Caco-2 (cell line): ENCODE data around the gene RECK. TPM values are rescaled to one million over a fixed set of nuclear protein-coding genes. Genes with fewer than 3 reads are reported as not detected.

ENCODE experiments used
- BruUV-seq: library from RNA; stranded (reverse); fragments of 400-500 nt; replicated peaks from 2 replicates; lab custom pipeline; 2021; lab: Mats Ljungman, UMichigan
- CTCF ChIA-PET: fragments of 300-600 bp; sonication (Branson Sonifier 250); formaldehyde crosslinking; loops from one replicate; lab custom pipeline; 2022; ENCODE audit warnings: antibody characterized with exemption; lab: Charles Lee
- POLR2A ChIA-PET: fragments of 300-600 bp; sonication (Branson Sonifier 250); formaldehyde crosslinking; loops from one replicate; lab custom pipeline; 2022; ENCODE audit warnings: antibody characterized with exemption; lab: Charles Lee
- DNase-seq, 2 experiments: peaks; one replicate each; pipeline versions ENCODE4 v3.0.0 to v3.0.0-alpha.2; 2020 to 2022
- H3K27me3 ChIP-seq: replicated peaks from 2 replicates; pipeline ENCODE4 v1.6.0; 2011; ENCODE audit warnings: low read length; ENCODE audit not compliant: control insufficient read depth, insufficient read depth
- H3K36me3 ChIP-seq: 2 replicates; pipeline ENCODE4 v1.5.1; 2011; ENCODE audit warnings: low read length; ENCODE audit not compliant: control insufficient read depth, insufficient read depth
- H3K4me1 ChIP-seq: fragments of 250-450 bp; sonication (Bioruptor Pico); 2 replicates; pipeline ENCODE4 v1.5.1; 2020; ENCODE audit warnings: mild to moderate bottlenecking
- H3K4me3 ChIP-seq: 2 replicates; pipeline ENCODE4 v1.5.1; 2011; ENCODE audit warnings: low read depth, mild to moderate bottlenecking, control low read depth, low read length
- H3K9me3 ChIP-seq: fragments of 250-450 bp; sonication (Bioruptor Pico); 2 replicates; pipeline ENCODE4 v1.5.1; 2020; ENCODE audit warnings: mild to moderate bottlenecking, moderate library complexity
- H3K27ac Mint-ChIP-seq: one replicate; pipeline ENCODE4 v1.8.0; 2022; ENCODE audit warnings: mixed read lengths; ENCODE audit not compliant: unreplicated experiment
- H3K27me3 Mint-ChIP-seq: one replicate; pipeline ENCODE4 v1.8.0; 2022; ENCODE audit warnings: mixed read lengths; ENCODE audit not compliant: insufficient read depth, unreplicated experiment
- H3K36me3 Mint-ChIP-seq: one replicate; pipeline ENCODE4 v1.8.0; 2022; ENCODE audit warnings: mild to moderate bottlenecking, mixed read lengths; ENCODE audit not compliant: insufficient read depth, unreplicated experiment
- H3K4me1 Mint-ChIP-seq: one replicate; pipeline ENCODE4 v1.8.0; 2022; ENCODE audit warnings: low read depth, mixed read lengths; ENCODE audit not compliant: unreplicated experiment
- H3K4me3 Mint-ChIP-seq: one replicate; pipeline ENCODE4 v1.8.0; 2022; ENCODE audit warnings: mild to moderate bottlenecking, moderate library complexity, mixed read lengths; ENCODE audit not compliant: unreplicated experiment
- H3K9me3 Mint-ChIP-seq: one replicate; pipeline ENCODE4 v1.8.0; 2022; ENCODE audit warnings: mixed read lengths; ENCODE audit not compliant: unreplicated experiment
- intact Hi-C: fragments of 100-400 bp; cut with micrococcal nuclease; formaldehyde crosslinking; loops from one replicate; pipeline ENCODE4 v1.10.0; 2022; ENCODE audit not compliant: unreplicated experiment
- total RNA-seq: library from RNA; stranded (reverse); gene quantifications from 2 replicates; pipeline ENCODE4 v1.2.3, GENCODE V29; 2022
- TF ChIP-seq, protein P1 (sequence below), 2 experiments: fragments of 200-600 bp in 1 of 2; IDR thresholded peaks; 1 replicate in 1 of 2; 2 replicates in 1 of 2; pipeline versions ENCODE4 v1.5.1 to v1.8.0; 2011 to 2022; ENCODE audit warnings: antibody characterized with exemption in 1 of 2, control low read depth in 1 of 2, inconsistent platforms in 1 of 2, low read depth in 1 of 2, low read length in 1 of 2, mild to moderate bottlenecking in 1 of 2, moderate library complexity in 1 of 2; ENCODE audit not compliant: insufficient read depth in 1 of 2, severe bottlenecking in 1 of 2, unreplicated experiment in 1 of 2

The RECK gene
- total RNA-seq, 1 experiment from 2014 or later, result 1.8 TPM

DNA sequence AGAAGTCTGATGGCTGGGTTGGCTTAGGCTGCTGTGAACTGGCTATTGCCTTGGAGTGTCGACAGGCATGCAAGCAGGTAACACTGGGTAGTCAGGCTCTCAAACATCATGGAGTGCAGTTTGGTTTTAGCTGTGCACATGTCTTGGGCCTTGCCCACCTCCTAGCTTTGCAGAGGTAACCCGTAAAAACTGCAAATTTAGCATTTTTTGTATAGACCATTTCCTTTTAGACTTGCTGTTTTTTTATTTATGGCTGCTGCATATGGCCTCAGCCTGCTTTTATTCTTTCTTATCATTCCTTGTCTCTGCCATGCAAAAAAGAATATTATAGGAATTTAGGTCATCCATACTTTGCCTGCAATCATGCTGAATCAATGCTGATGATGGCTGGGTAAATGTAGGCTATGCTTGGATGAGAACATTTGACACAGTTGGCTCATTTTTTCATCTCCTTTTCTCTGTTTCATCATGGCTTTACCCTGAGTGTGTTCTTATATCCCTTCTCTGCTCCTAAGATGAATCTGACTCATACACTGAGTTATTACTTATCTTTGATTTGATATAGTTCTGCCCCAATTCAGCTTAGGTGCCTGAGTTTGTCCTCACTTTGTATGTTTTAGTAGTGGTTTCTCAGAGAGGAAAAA lies 27.2 kb downstream of the RECK start:
- Histone ChIP-seq H3K4me1 (no peaks in the 10 kb centered on the region), H3K9me3 (no peaks in the 10 kb centered on the region), H3K27me3 (no peaks in the 10 kb centered on the region), H3K36me3 (no peaks in the 10 kb centered on the region), H3K4me3 (no peak overlapping the region)
- TF ChIP-seq, protein P1, sequence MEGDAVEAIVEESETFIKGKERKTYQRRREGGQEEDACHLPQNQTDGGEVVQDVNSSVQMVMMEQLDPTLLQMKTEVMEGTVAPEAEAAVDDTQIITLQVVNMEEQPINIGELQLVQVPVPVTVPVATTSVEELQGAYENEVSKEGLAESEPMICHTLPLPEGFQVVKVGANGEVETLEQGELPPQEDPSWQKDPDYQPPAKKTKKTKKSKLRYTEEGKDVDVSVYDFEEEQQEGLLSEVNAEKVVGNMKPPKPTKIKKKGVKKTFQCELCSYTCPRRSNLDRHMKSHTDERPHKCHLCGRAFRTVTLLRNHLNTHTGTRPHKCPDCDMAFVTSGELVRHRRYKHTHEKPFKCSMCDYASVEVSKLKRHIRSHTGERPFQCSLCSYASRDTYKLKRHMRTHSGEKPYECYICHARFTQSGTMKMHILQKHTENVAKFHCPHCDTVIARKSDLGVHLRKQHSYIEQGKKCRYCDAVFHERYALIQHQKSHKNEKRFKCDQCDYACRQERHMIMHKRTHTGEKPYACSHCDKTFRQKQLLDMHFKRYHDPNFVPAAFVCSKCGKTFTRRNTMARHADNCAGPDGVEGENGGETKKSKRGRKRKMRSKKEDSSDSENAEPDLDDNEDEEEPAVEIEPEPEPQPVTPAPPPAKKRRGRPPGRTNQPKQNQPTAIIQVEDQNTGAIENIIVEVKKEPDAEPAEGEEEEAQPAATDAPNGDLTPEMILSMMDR (IDR thresholded peaks at IDR 0.05; ENCODE audit: insufficient read depth in 1 of 2, low read depth in 1 of 2, low read length in 1 of 2, severe bottlenecking in 1 of 2, unreplicated experiment in 1 of 2), result no peak
- Mint-ChIP-seq H3K27ac (no peak overlapping the region), H3K4me3 (no peak overlapping the region), H3K36me3 (no peaks in the 10 kb centered on the region), H3K27me3 (no peaks in the 10 kb centered on the region), H3K9me3 (no peaks in the 10 kb centered on the region), H3K4me1 (no peaks in the 10 kb centered on the region)
- intact Hi-C loops, result no loop called here
- POLR2A ChIA-PET, result no interaction called here
- BruUV-seq, result no TSS peak
- CTCF ChIA-PET, result no interaction called here
- no peak for DNase-seq

DNA sequence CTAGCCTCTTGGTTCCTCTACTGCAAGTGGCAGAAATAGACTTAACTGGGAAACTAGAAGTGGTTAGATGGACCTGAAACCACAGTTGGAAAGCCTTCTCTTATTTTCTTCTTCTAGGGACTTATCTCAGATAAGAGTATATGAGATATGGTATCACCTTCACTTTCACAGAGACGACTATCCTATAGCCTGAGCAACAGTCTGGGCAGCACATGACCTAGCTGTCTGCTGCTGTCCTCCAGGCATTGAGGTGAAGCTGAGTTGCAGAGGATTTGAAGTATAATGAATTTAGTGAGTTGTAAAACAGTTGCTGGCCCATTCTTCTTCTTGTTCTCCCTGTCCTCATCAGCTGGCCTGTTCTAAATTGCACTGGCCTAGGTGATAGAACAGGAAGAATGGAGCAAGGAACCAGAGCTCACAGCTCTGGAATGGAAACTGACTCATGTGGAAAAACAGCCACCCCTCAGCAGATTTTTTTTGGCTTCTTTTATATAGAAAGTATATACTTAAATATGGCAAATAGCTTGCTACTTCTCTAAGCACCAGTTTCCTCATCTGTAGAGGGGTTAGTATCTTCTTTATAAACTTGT lies 27.8 kb downstream of the RECK start:
- no peaks in the 10 kb centered on the region for H3K36me3 Mint-ChIP-seq
- no peaks in the 10 kb centered on the region for H3K36me3 ChIP-seq
- H3K4me3 Mint-ChIP-seq, result no peak overlapping the region
- CTCF ChIA-PET, result no interaction called here
- POLR2A ChIA-PET, result no interaction called here
- H3K4me3 ChIP-seq, result no peak overlapping the region
- TF ChIP-seq, protein P1 (IDR thresholded peaks at IDR 0.05; ENCODE audit: insufficient read depth in 1 of 2, low read depth in 1 of 2, low read length in 1 of 2, severe bottlenecking in 1 of 2, unreplicated experiment in 1 of 2), result no peak
- H3K9me3 ChIP-seq, result no peaks in the 10 kb centered on the region
- no peaks in the 10 kb centered on the region for H3K9me3 Mint-ChIP-seq
- BruUV-seq, result no TSS peak
- H3K4me1 ChIP-seq, result no peaks in the 10 kb centered on the region
- intact Hi-C loops, result no loop called here
- H3K27me3 Mint-ChIP-seq, result no peaks in the 10 kb centered on the region
- H3K27me3 ChIP-seq, result no peaks in the 10 kb centered on the region
- no peaks in the 10 kb centered on the region for H3K4me1 Mint-ChIP-seq
- no peak for DNase-seq
- no peak overlapping the region for H3K27ac Mint-ChIP-seq

DNA sequence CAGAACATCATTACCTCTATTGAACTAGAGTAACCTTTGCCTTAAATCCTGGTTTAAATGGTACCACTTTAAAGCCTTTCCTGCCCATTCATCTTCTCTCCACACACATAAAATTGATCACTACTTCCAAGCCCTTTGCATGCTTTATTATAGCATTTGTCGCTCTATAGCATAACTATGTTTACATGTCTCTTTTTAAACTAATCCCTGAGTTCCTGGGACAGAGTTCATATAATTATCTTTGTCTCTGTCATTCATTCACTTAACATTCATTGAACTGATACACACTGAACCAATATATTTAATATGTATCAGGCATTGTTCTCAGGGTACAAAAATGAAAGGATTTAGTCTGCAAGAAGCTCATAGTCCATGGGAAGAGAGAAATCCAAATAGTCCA lies 37.3 kb downstream of the RECK start:
- no peaks in the 10 kb centered on the region for H3K9me3 ChIP-seq
- DNase-seq, result no peak
- Mint-ChIP-seq H3K27me3 (no peaks in the 10 kb centered on the region), H3K9me3 (no peaks in the 10 kb centered on the region), H3K27ac (no peak overlapping the region), H3K36me3 (no peaks in the 10 kb centered on the region), H3K4me3 (no peak overlapping the region), H3K4me1 (peaks cover 6% of the 10 kb centered on the region)
- H3K4me1 ChIP-seq, result peaks cover 13% of the 10 kb centered on the region
- ChIA-PET POLR2A (no interaction called here), CTCF (interaction anchor here (0.6 kb wide), 1 partner anchor 29 kb away, joined by 3 read pairs; no protein-coding TSS in a partner anchor)
- no TSS peak for BruUV-seq
- intact Hi-C loops, result no loop called here
- H3K4me3 ChIP-seq, result no peak overlapping the region
- no peaks in the 10 kb centered on the region for H3K27me3 ChIP-seq
- no peaks in the 10 kb centered on the region for H3K36me3 ChIP-seq
- TF ChIP-seq, protein P1 (IDR thresholded peaks at IDR 0.05; ENCODE audit: insufficient read depth in 1 of 2, low read depth in 1 of 2, low read length in 1 of 2, severe bottlenecking in 1 of 2, unreplicated experiment in 1 of 2), result no peak
